SK-N-SH (cell line): ENCODE results near the gene DAP. TPM values are rescaled to one million over a fixed set of nuclear protein-coding genes. Genes with fewer than 3 reads are reported as not detected.

Experiments used
- CTCF ChIA-PET: fragments of 300-600, 350-600 bp; formaldehyde crosslinking; extraction: SDS; loops from one replicate; lab custom pipeline; 2021; lab: Yijun Ruan, JAX
- POLR2A ChIA-PET: fragments of 350-600 bp; sonication (Branson Sonifier 250); formaldehyde crosslinking; extraction: SDS; loops from one replicate; lab custom pipeline; 2020; ENCODE audit warnings: antibody characterized with exemption, inconsistent platforms; lab: Yijun Ruan, JAX
- DNase-seq: peaks from one replicate; pipeline ENCODE4 v3.0.0; 2012
- H2AFZ ChIP-seq: fragments of 200-600 bp; sonication (generic); 2 replicates; pipeline ENCODE4 v1.8.1; 2016; ENCODE audit warnings: antibody characterized with exemption, mild to moderate bottlenecking, low read depth
- H3F3A ChIP-seq: fragments of 200-600 bp; sonication (generic); replicated peaks from 2 replicates; pipeline ENCODE3; 2016; ENCODE audit warnings: antibody characterized with exemption, mild to moderate bottlenecking; ENCODE audit not compliant: insufficient read depth
- H3K27ac ChIP-seq, 2 experiments: fragments of 200-500 bp in 1 of 2; fragments of 200-600 bp in 1 of 2; sonication (Bioruptor generic) in 1 of 2; sonication (generic), shearing (Covaris generic) in 1 of 2; 2 replicates each; pipeline versions ENCODE4 v1.5.1 to v1.6.1; 2014 to 2016; ENCODE audit warnings: low read depth in 2 of 2, inconsistent platforms in 1 of 2, low read length in 1 of 2, mild to moderate bottlenecking in 1 of 2, mixed read lengths in 1 of 2
- H3K27me3 ChIP-seq: fragments of 200-600 bp; sonication (generic), shearing (Covaris generic); 2 replicates; pipeline ENCODE4 v1.6.1; 2016; ENCODE audit warnings: mixed run types; ENCODE audit not compliant: insufficient read depth
- H3K36me3 ChIP-seq, 2 experiments: fragments of 200-500 bp in 1 of 2; fragments of 200-600 bp in 1 of 2; sonication (Bioruptor generic) in 1 of 2; sonication (generic) in 1 of 2; replicated peaks in 1 of 2; 2 replicates each; pipeline versions ENCODE3 to v1.5.1; 2014 to 2016; ENCODE audit warnings: low read length in 1 of 2, mild to moderate bottlenecking in 1 of 2; ENCODE audit not compliant: insufficient read depth in 2 of 2, control insufficient read depth in 1 of 2
- H3K4me1 ChIP-seq, 2 experiments: fragments of 200-500 bp in 1 of 2; fragments of 200-600 bp in 1 of 2; sonication (Bioruptor generic) in 1 of 2; sonication (generic), shearing (Covaris generic) in 1 of 2; 2 replicates each; pipeline versions ENCODE4 v1.5.1 to v1.6.1; 2014 to 2016; ENCODE audit warnings: low read depth in 1 of 2, low read length in 1 of 2, mixed run types in 1 of 2; ENCODE audit not compliant: insufficient read depth in 2 of 2, control insufficient read depth in 1 of 2
- H3K4me2 ChIP-seq: fragments of 200-600 bp; sonication (generic), shearing (Covaris generic); 2 replicates; pipeline ENCODE4 v1.6.1; 2017; ENCODE audit warnings: mixed run types
- H3K4me3 ChIP-seq, 2 experiments: fragments of 200-500 bp in 1 of 2; fragments of 200-600 bp in 1 of 2; sonication (Bioruptor generic) in 1 of 2; sonication (generic), shearing (Covaris generic) in 1 of 2; 2 replicates each; pipeline versions ENCODE4 v1.5.1 to v1.8.1; 2014 to 2016; ENCODE audit warnings: low read depth in 2 of 2, inconsistent platforms in 1 of 2, low read length in 1 of 2, mild to moderate bottlenecking in 1 of 2, mixed read lengths in 1 of 2, moderate library complexity in 1 of 2
- H3K79me2 ChIP-seq: fragments of 200-600 bp; sonication (generic); 2 replicates; pipeline ENCODE4 v1.8.1; 2017; ENCODE audit warnings: mild to moderate bottlenecking; ENCODE audit not compliant: insufficient read depth
- H3K9ac ChIP-seq: fragments of 200-600 bp; sonication (generic); 2 replicates; pipeline ENCODE4 v1.6.1; 2017; ENCODE audit warnings: mixed run types
- H3K9me2 ChIP-seq: fragments of 200-600 bp; sonication (generic); 2 replicates; pipeline ENCODE4 v1.6.1; 2017; ENCODE audit warnings: mixed run types
- H3K9me3 ChIP-seq: fragments of 200-600 bp; sonication (generic); 2 replicates; pipeline ENCODE4 v1.6.1; 2017; ENCODE audit warnings: mixed run types, mild to moderate bottlenecking, moderate library complexity
- H4K20me1 ChIP-seq: fragments of 200-600 bp; sonication (generic); 2 replicates; pipeline ENCODE4 v1.6.1; 2017; ENCODE audit warnings: mild to moderate bottlenecking, mixed run types; ENCODE audit not compliant: insufficient read depth
- EP300 ChIP-seq, 2 experiments: IDR thresholded peaks; 2 replicates each; pipeline versions ENCODE4 v1.4.0 to v1.6.1; 2012; ENCODE audit warnings: borderline replicate concordance in 1 of 2, low read depth in 1 of 2, low read length in 1 of 2
- EZH2phosphoT487 ChIP-seq: fragments of 200-600 bp; sonication (generic); IDR thresholded peaks from 2 replicates; pipeline ENCODE4 v1.6.1; 2017; ENCODE audit warnings: low read depth, mixed run types, mild to moderate bottlenecking, antibody characterized with exemption, moderate library complexity, borderline replicate concordance
- FOXJ3 ChIP-seq: sonication (generic); formaldehyde crosslinking; IDR thresholded peaks from 2 replicates; pipeline ENCODE4 v1.5.1; 2020; ENCODE audit warnings: mild to moderate bottlenecking, missing genetic modification reagents
- FOXM1 ChIP-seq: IDR thresholded peaks from 2 replicates; pipeline ENCODE4 v1.4.0; 2012; ENCODE audit warnings: low read depth, mild to moderate bottlenecking
- GATA2 ChIP-seq: sonication (generic); formaldehyde crosslinking; IDR thresholded peaks from 2 replicates; pipeline ENCODE4 v1.5.0; 2020; ENCODE audit warnings: mild to moderate bottlenecking, missing genetic modification reagents
- MEF2A ChIP-seq: IDR thresholded peaks from 2 replicates; pipeline ENCODE4 v1.4.0; 2012; ENCODE audit warnings: low read depth, borderline replicate concordance
- NFIC ChIP-seq: IDR thresholded peaks from 2 replicates; pipeline ENCODE4 v1.4.0; 2012; ENCODE audit warnings: borderline replicate concordance
- PBX3 ChIP-seq: IDR thresholded peaks from 2 replicates; pipeline ENCODE4; 2012
- RAD21 ChIP-seq: IDR thresholded peaks from 2 replicates; pipeline ENCODE4 v1.6.1; 2012; ENCODE audit warnings: mild to moderate bottlenecking, low read length
- RCOR1 ChIP-seq: fragments of 150-350 bp; IDR thresholded peaks from 2 replicates; pipeline ENCODE4 v1.6.1; 2017; ENCODE audit warnings: antibody characterized with exemption, low read length
- SIN3A ChIP-seq: IDR thresholded peaks from 2 replicates; pipeline ENCODE4 v1.6.1; 2012; ENCODE audit warnings: low read depth, mild to moderate bottlenecking, low read length, moderate library complexity, borderline replicate concordance
- TCF12 ChIP-seq: IDR thresholded peaks from 2 replicates; pipeline ENCODE4 v1.4.0; 2012
- YY1 ChIP-seq: IDR thresholded peaks from 2 replicates; pipeline ENCODE4 v1.4.0; 2012; ENCODE audit warnings: low read depth, mild to moderate bottlenecking
- WGBS: methylation state at CpG from one replicate; pipeline ENCODE4 v1.1.6; 2017; ENCODE audit warnings: low lambda C conversion rate; 5-methylcytosine and 5-hydroxymethylcytosine counted together
- polyA plus RNA-seq, 3 experiments: library from polyadenylated mRNA; depleted of rRNA; stranded (reverse); fragments of >200 nt; gene quantifications; 2 replicates each; pipeline ENCODE4 v1.2.3, GENCODE V29; 2012
- TF ChIP-seq, protein P1 (sequence below): IDR thresholded peaks from 2 replicates; pipeline ENCODE4 v1.4.0; 2012; ENCODE audit warnings: low read depth, borderline replicate concordance
- TF ChIP-seq, protein P2 (sequence below): fragments of 200-600 bp; sonication (generic); IDR thresholded peaks from 2 replicates; pipeline ENCODE4 v1.6.1; 2017; ENCODE audit warnings: antibody characterized with exemption, mild to moderate bottlenecking, moderate library complexity

The DAP gene
- polyA plus RNA-seq, 1 of the 3 experiments (the other 2 are of a cell fraction): 78.2 TPM

DNA sequence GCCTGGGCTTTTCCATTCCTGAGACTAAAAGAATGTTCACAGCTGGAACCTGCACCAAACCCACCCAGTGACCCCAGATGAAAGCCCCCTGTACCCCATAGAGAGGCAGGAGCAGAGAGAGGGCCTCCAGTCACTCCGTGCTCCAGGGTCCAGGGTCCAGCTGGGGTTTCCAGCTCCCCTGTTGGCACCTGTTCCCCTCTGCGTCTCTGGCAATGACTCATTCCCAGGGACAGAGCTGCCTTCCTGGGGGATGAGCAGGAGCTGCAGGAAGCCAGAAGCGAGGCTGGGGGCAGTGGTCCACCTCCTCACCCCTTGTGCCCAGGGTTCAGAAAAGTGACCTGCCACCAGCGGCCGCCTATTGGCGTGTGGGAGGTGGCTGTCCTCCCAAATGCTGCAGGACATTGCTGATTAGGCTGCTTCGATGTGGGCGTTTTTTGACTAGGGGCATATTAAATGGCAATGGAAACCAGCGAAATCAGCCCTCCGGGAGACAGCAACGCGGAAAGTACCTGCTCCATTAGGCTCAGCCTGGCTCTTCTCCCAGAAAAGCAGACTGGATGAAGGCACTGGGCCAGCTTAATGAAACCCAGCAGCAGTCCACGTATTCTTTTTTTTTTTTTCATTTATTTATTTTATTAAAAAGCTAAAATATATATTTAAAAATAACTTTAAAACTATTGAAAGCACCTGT is 97.4 kb downstream of the DAP start (continued):
- TF ChIP-seq RAD21 (peak; percentile 0; the same call in 1 of the 2 replicates), FOXM1 (0 out of 2 replicates have a peak, but pooled peaks have one; percentile 41), PBX3 (peak; percentile 17; the same call in 1 of the 2 replicates), FOXJ3 (CRISPR knock-in tag) (peak; percentile 39; the same call in 1 of the 2 replicates), MEF2A (no peak), EP300 (IDR thresholded peaks at IDR 0.05; ENCODE audit: borderline replicate concordance in 1 of 2, low read depth in 1 of 2, low read length in 1 of 2) (peak; percentile 42 to 62; a peak in 3 of 4 replicates), SIN3A (no peak), YY1 (no peak), GATA2 (no peak), NFIC (peak; percentile 53; the same call in 1 of the 2 replicates), EZH2phosphoT487 (no peak)
- TF ChIP-seq, protein P1, sequence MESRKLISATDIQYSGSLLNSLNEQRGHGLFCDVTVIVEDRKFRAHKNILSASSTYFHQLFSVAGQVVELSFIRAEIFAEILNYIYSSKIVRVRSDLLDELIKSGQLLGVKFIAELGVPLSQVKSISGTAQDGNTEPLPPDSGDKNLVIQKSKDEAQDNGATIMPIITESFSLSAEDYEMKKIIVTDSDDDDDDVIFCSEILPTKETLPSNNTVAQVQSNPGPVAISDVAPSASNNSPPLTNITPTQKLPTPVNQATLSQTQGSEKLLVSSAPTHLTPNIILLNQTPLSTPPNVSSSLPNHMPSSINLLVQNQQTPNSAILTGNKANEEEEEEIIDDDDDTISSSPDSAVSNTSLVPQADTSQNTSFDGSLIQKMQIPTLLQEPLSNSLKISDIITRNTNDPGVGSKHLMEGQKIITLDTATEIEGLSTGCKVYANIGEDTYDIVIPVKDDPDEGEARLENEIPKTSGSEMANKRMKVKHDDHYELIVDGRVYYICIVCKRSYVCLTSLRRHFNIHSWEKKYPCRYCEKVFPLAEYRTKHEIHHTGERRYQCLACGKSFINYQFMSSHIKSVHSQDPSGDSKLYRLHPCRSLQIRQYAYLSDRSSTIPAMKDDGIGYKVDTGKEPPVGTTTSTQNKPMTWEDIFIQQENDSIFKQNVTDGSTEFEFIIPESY: 0 out of 2 replicates have a peak, but pooled peaks have one; percentile 27

- CTCF ChIA-PET: interaction anchor here (1.7 to 2.1 kb wide), 2 partner anchors 35 to 379 kb away, joined by 4 to 7 read pairs; no protein-coding TSS in a partner anchor
Observed at GRCh38 chr5:10662661-10663488, 98.2 kb downstream of the DAP start.

More at GRCh38 chr5:10662661-10663488, 98.2 kb downstream of the DAP start:
- Histone ChIP-seq H3K4me1 (peaks cover 7 to 50% of the 10 kb centered on the region in 2 experiments; a peak in 3 of 4 replicates), H3K9me3 (no peaks in the 10 kb centered on the region), H3K79me2 (no peaks in the 10 kb centered on the region), H3F3A (peaks cover 2% of the 10 kb centered on the region), H3K27me3 (no peaks in the 10 kb centered on the region), H3K9ac (no peak overlapping the region), H3K4me3 (no peak overlapping the region; a peak in 1 of 4 replicates), H3K27ac (peak overlapping the region in 1 of 2 experiments; percentile 89; a peak in 2 of 4 replicates), H3K9me2 (no peaks in the 10 kb centered on the region), H2AFZ (no peak overlapping the region), H3K36me3 (peaks cover 0 to 4% of the 10 kb centered on the region in 2 experiments), H3K4me2 (peak overlapping the region; percentile 71), H4K20me1 (no peaks in the 10 kb centered on the region)
- TF ChIP-seq GATA2 (no peak), TCF12 (no peak), RCOR1 (no peak)
- TF ChIP-seq, protein P2, sequence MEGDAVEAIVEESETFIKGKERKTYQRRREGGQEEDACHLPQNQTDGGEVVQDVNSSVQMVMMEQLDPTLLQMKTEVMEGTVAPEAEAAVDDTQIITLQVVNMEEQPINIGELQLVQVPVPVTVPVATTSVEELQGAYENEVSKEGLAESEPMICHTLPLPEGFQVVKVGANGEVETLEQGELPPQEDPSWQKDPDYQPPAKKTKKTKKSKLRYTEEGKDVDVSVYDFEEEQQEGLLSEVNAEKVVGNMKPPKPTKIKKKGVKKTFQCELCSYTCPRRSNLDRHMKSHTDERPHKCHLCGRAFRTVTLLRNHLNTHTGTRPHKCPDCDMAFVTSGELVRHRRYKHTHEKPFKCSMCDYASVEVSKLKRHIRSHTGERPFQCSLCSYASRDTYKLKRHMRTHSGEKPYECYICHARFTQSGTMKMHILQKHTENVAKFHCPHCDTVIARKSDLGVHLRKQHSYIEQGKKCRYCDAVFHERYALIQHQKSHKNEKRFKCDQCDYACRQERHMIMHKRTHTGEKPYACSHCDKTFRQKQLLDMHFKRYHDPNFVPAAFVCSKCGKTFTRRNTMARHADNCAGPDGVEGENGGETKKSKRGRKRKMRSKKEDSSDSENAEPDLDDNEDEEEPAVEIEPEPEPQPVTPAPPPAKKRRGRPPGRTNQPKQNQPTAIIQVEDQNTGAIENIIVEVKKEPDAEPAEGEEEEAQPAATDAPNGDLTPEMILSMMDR: no peak
- no peak for DNase-seq
- 94% methylated on average over 10 of the region's 10 CpGs for WGBS
- POLR2A ChIA-PET: no interaction called here
